Measurements from ENCODE around the gene OR5AN1.
"Not testable (repeated sequence)": the region's sequence is repeated elsewhere in the genome, so short reads cannot be mapped to it uniquely, and the experiment has no call there.

DNA sequence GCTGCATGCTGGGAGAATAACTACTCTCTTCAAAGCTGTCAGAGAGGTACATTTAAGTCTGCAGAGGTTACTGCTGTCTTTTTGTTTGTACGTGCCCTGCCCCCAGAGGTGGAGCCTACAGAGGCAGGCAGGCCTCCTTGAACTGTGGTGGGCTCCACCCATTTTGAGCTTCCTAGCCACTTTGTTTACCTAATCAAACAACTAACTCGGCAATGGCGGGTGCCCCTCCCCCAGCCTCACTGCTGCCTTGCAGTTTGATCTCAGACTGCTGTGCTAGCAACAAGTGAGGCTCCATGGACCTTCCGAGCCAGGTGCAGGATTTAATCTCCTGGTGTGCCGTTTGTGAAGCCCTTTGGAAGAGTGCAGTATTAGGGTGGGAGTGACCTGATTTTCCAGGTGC, 9.0 kb upstream of the OR5AN1 start:
- TF ChIP-seq CTCF (conservative IDR thresholded peaks at IDR 0.05; ENCODE audit: low read depth in 2 of 2); EZH2 (IDR thresholded peaks at IDR 0.05; ENCODE audit: low read depth, unreplicated experiment); CREB1 (CRISPR knock-in tag; IDR thresholded peaks at IDR 0.05; ENCODE audit: low read depth); EZH2phosphoT487 (IDR thresholded peaks at IDR 0.05; ENCODE audit: unreplicated experiment); POLR2AphosphoS5 (IDR thresholded peaks at IDR 0.05; ENCODE audit: low read depth); ZNF114 (CRISPR knock-in tag; IDR thresholded peaks at IDR 0.05); NANOG (IDR thresholded peaks at IDR 0.05; ENCODE audit: borderline replicate concordance); JUNB (IDR thresholded peaks at IDR 0.05; ENCODE audit: unreplicated experiment); ZNF331 (CRISPR knock-in tag; IDR thresholded peaks at IDR 0.05; ENCODE audit: low read depth); STAT1 (IDR thresholded peaks at IDR 0.05; ENCODE audit: unreplicated experiment): not testable (repeated sequence)
- TF ChIP-seq, protein P1, sequence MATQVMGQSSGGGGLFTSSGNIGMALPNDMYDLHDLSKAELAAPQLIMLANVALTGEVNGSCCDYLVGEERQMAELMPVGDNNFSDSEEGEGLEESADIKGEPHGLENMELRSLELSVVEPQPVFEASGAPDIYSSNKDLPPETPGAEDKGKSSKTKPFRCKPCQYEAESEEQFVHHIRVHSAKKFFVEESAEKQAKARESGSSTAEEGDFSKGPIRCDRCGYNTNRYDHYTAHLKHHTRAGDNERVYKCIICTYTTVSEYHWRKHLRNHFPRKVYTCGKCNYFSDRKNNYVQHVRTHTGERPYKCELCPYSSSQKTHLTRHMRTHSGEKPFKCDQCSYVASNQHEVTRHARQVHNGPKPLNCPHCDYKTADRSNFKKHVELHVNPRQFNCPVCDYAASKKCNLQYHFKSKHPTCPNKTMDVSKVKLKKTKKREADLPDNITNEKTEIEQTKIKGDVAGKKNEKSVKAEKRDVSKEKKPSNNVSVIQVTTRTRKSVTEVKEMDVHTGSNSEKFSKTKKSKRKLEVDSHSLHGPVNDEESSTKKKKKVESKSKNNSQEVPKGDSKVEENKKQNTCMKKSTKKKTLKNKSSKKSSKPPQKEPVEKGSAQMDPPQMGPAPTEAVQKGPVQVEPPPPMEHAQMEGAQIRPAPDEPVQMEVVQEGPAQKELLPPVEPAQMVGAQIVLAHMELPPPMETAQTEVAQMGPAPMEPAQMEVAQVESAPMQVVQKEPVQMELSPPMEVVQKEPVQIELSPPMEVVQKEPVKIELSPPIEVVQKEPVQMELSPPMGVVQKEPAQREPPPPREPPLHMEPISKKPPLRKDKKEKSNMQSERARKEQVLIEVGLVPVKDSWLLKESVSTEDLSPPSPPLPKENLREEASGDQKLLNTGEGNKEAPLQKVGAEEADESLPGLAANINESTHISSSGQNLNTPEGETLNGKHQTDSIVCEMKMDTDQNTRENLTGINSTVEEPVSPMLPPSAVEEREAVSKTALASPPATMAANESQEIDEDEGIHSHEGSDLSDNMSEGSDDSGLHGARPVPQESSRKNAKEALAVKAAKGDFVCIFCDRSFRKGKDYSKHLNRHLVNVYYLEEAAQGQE (IDR thresholded peaks at IDR 0.05; ENCODE audit: unreplicated experiment): not testable (repeated sequence)
- TF ChIP-seq, protein P2, sequence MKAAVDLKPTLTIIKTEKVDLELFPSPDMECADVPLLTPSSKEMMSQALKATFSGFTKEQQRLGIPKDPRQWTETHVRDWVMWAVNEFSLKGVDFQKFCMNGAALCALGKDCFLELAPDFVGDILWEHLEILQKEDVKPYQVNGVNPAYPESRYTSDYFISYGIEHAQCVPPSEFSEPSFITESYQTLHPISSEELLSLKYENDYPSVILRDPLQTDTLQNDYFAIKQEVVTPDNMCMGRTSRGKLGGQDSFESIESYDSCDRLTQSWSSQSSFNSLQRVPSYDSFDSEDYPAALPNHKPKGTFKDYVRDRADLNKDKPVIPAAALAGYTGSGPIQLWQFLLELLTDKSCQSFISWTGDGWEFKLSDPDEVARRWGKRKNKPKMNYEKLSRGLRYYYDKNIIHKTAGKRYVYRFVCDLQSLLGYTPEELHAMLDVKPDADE (IDR thresholded peaks at IDR 0.05): not testable (repeated sequence)
